ENCODE results near the gene DAB2IP.

GRCh38 chr9:121764371-121764730, 112.9 kb downstream of the DAB2IP start:
- TF ChIP-seq SUZ12 (IDR thresholded peaks at IDR 0.05) (no peak), ARNT (IDR thresholded peaks at IDR 0.05) (no peak), ZNF384 (IDR thresholded peaks at IDR 0.05) (no peak), FOXA1 (IDR thresholded peaks at IDR 0.05) (no peak), SP1 (IDR thresholded peaks at IDR 0.05) (no peak), TARDBP (IDR thresholded peaks at IDR 0.05) (no peak), HDGF (IDR thresholded peaks at IDR 0.05; ENCODE audit: borderline replicate concordance) (no peak)
- TF ChIP-seq, protein P1, sequence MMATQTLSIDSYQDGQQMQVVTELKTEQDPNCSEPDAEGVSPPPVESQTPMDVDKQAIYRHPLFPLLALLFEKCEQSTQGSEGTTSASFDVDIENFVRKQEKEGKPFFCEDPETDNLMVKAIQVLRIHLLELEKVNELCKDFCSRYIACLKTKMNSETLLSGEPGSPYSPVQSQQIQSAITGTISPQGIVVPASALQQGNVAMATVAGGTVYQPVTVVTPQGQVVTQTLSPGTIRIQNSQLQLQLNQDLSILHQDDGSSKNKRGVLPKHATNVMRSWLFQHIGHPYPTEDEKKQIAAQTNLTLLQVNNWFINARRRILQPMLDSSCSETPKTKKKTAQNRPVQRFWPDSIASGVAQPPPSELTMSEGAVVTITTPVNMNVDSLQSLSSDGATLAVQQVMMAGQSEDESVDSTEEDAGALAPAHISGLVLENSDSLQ (IDR thresholded peaks at IDR 0.05), result no peak
